Ammon's horn (tissue), 1 donor: ENCODE data around the gene C14orf119.
A peak's percentile ranks its signal among the peaks of the same experiment; 100 is the strongest.

Source experiments
- DNase-seq: peaks from one replicate; pipeline ENCODE4 v3.0.0-alpha.2; 2016; ENCODE audit warnings: low spot score

C14orf119 gene

GRCh38 chr14:23060536-23061260 lies 34.6 kb upstream of the C14orf119 start:
- no peak for DNase-seq

GRCh38 chr14:23062002-23062401 lies 33.3 kb upstream of the C14orf119 start:
- no peak for DNase-seq

GRCh38 chr14:23063601-23064000 lies 31.7 kb upstream of the C14orf119 start:
- DNase-seq = no peak

- DNase-seq = no peak
Measured at GRCh38 chr14:23066368-23066767, 28.9 kb upstream of the C14orf119 start.

- DNase-seq = no peak
Measured at GRCh38 chr14:23066855-23067744, 28.2 kb upstream of the C14orf119 start.

- no peak for DNase-seq
Measured at GRCh38 chr14:23067847-23068788, 27.2 kb upstream of the C14orf119 start.

- peak; percentile 94 for DNase-seq
Measured at GRCh38 chr14:23068789-23069412, 26.4 kb upstream of the C14orf119 start.

- DNase-seq = no peak
Measured at GRCh38 chr14:23069413-23069806, 25.9 kb upstream of the C14orf119 start.

- DNase-seq = no peak
Measured at GRCh38 chr14:23070262-23071129, 24.8 kb upstream of the C14orf119 start.

- DNase-seq = peak; percentile 96
Measured at GRCh38 chr14:23071244-23071920, 23.9 kb upstream of the C14orf119 start.

GRCh38 chr14:23071921-23072539 lies 23.3 kb upstream of the C14orf119 start:
- DNase-seq = no peak

- DNase-seq = no peak
Measured at GRCh38 chr14:23074906-23075305, 20.4 kb upstream of the C14orf119 start.

- no peak for DNase-seq
Measured at GRCh38 chr14:23076785-23077408, 18.4 kb upstream of the C14orf119 start.

GRCh38 chr14:23077962-23078361 lies 17.3 kb upstream of the C14orf119 start:
- DNase-seq = no peak

GRCh38 chr14:23078692-23079116 lies 16.6 kb upstream of the C14orf119 start:
- peak; percentile 55 for DNase-seq

- no peak for DNase-seq
Measured at GRCh38 chr14:23079716-23080115, 15.6 kb upstream of the C14orf119 start.

GRCh38 chr14:23080474-23080873 lies 14.8 kb upstream of the C14orf119 start:
- no peak for DNase-seq

- no peak for DNase-seq
Measured at GRCh38 chr14:23085458-23085857, 9.8 kb upstream of the C14orf119 start.

- no peak for DNase-seq
Measured at GRCh38 chr14:23086565-23086964, 8.7 kb upstream of the C14orf119 start.
